Transverse colon (tissue), 4 donors: ENCODE data around the gene AARS2. TPM values are rescaled to one million over a fixed set of nuclear protein-coding genes. Genes with fewer than 3 reads are reported as not detected.
"Not testable (repeated sequence)": the region's sequence is repeated elsewhere in the genome, so short reads cannot be mapped to it uniquely, and the experiment has no call there.

Experiments used
- DNase-seq: peaks from one replicate; pipeline ENCODE4 v3.0.0-alpha.2; 2019
- H3K27ac ChIP-seq, 4 donors: fragments of 200-600 bp; sonication (generic); 2 replicates each; pipeline ENCODE4 v1.5.1; 2016 to 2018; ENCODE audit warnings: inconsistent platforms in 4 of 4
- H3K27me3 ChIP-seq: fragments of 200-600 bp; sonication (generic); 2 replicates; pipeline ENCODE4 v1.5.1; 2017; ENCODE audit warnings: inconsistent platforms
- H3K36me3 ChIP-seq, 4 donors: fragments of 200-600 bp; sonication (generic); 2 replicates each; pipeline ENCODE4 v1.5.1; 2017 to 2019; ENCODE audit warnings: inconsistent platforms in 4 of 4
- H3K4me1 ChIP-seq, 4 donors: fragments of 200-600 bp; sonication (generic); 2 replicates each; pipeline ENCODE4 v1.5.1; 2017 to 2020; ENCODE audit warnings: inconsistent platforms in 4 of 4
- H3K4me3 ChIP-seq, 4 donors: fragments of 200-600 bp; sonication (generic); 1 replicate in 1 of 4; 2 replicates in 3 of 4; pipeline versions ENCODE4 v1.5.1 to v1.6.1; 2017 to 2019; ENCODE audit warnings: inconsistent platforms in 4 of 4
- H3K9me3 ChIP-seq, 2 donors: fragments of 200-600 bp; sonication (generic); 2 replicates each; pipeline ENCODE4 v1.5.1; 2017 to 2019; ENCODE audit warnings: inconsistent platforms in 2 of 2
- CTCF ChIP-seq, 5 experiments: fragments of 200-600 bp in 3 of 5; fragments of 450-650 bp in 2 of 5; sonication (generic) in 3 of 5; IDR thresholded peaks; 1 replicate in 2 of 5; 2 replicates in 3 of 5; pipeline ENCODE4 v1.5.1; 2016 to 2017; ENCODE audit warnings: antibody characterized with exemption in 5 of 5, inconsistent platforms in 3 of 5, mild to moderate bottlenecking in 2 of 5, moderate library complexity in 1 of 5
- EP300 ChIP-seq: sonication (generic); formaldehyde crosslinking; IDR thresholded peaks from one replicate; pipeline ENCODE4 v1.6.1; 2017; ENCODE audit warnings: antibody characterized with exemption, low read depth
- POLR2A ChIP-seq: fragments of 450-650 bp; IDR thresholded peaks from one replicate; pipeline ENCODE4 v1.6.1; 2016; ENCODE audit warnings: antibody characterized with exemption, mild to moderate bottlenecking, moderate library complexity
- POLR2AphosphoS5 ChIP-seq, 3 donors: sonication (generic); formaldehyde crosslinking; IDR thresholded peaks; one replicate each; pipeline ENCODE4 v1.6.1; 2016; ENCODE audit warnings: antibody characterized with exemption in 3 of 3
- WGBS, 2 donors: methylation state at CpG; one replicate each; pipeline ENCODE4 v1.1.5; 2018; ENCODE audit warnings: low coverage in 1 of 2; 5-methylcytosine and 5-hydroxymethylcytosine counted together
- in situ Hi-C, 4 donors: fragments of 200-750 bp; cut with MboI; loops; one replicate each; pipeline versions ENCODE4 v1.15.0 to v1.15.1; 2017; ENCODE audit warnings: low sequenced_read_pairs in 3 of 4, low pct_ligation_motif_present in 1 of 4, low pct_unique_long_range_greater_than_20kb in 1 of 4
- intact Hi-C: fragments of 100-400 bp; cut with DNase I; formaldehyde crosslinking; loops from one replicate; pipeline ENCODE4 v1.15.1; 2023; ENCODE audit warnings: low total_unique reads
- total RNA-seq, 4 donors: library from RNA; depleted of rRNA; stranded (reverse); fragments of >200 nt; gene quantifications; one replicate each; pipeline ENCODE4 v1.1.0, GENCODE V29; 2016

AARS2 gene
- total RNA-seq, 4 donors from 2014 or later, result 9.1 to 18.3 (median 14.8) TPM

DNA sequence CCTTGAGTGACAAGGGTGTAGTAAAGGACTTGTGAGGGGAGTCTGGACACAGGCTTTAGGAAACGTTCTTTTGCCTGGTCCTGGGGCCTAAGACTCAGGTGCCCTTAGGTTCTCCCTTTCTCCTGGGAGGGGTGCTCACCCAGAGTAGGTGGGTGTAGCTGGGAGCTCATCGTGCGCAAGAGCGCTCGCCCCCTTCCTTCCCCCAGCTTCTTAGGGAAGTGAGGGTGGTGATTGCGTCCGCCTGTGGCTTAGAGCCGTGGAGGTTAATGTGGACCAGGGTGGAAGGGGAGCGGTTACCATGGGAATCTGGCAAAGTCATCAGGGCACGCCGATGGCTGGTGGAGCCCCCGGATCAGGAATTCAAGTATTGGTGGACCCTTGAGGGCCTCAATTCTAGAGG, 3.3 kb upstream of the AARS2 start:
- H3K4me1 ChIP-seq, result peaks cover 0 to 11% (median 8%) of the 10 kb centered on the region in 4 donors
- in situ Hi-C loops, result no loop called here
- H3K9me3 ChIP-seq, result no peaks in the 10 kb centered on the region
- no peak overlapping the region for H3K4me3 ChIP-seq
- H3K27me3 ChIP-seq, result peaks cover 33% of the 10 kb centered on the region
- intact Hi-C loops, result no loop called here
- TF ChIP-seq EP300, result no peak
- TF ChIP-seq POLR2AphosphoS5 (IDR thresholded peaks at IDR 0.05), result no peak
- TF ChIP-seq CTCF (IDR thresholded peaks at IDR 0.05), result no peak
- no peak for TF ChIP-seq POLR2A
- no peak for DNase-seq
- H3K36me3 ChIP-seq, result no peaks in the 10 kb centered on the region
- no peak overlapping the region for H3K27ac ChIP-seq
- WGBS, 2 donors, result 81 to 82% methylated on average over 5 to 12 of the region's 12 CpGs

DNA sequence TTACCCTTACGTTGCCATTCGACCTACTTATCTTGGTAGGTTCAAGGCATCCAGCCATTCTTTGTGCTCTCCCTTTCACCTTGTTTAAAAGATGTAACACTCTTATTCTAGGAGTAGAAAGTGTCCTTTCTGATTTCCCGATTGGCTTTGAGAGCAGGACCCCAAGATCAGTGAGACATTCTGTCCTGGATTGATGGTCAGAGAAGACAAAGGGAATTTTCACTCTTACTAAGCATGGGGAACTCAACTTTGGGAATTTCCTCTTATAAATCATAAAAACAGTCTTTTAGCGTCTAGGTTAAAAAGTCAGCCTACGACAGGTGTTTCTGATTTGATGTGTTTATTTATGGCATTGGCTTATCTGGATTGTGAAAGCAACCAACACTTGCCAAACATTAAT, 2.8 kb upstream of the AARS2 start:
- Histone ChIP-seq H3K36me3 (no peaks in the 10 kb centered on the region), H3K4me3 (no peak overlapping the region), H3K27ac (no peak overlapping the region), H3K27me3 (peaks cover 30% of the 10 kb centered on the region), H3K4me1 (peaks cover 0 to 11% (median 8%) of the 10 kb centered on the region in 4 donors), H3K9me3 (no peaks in the 10 kb centered on the region)
- TF ChIP-seq EP300 (no peak), POLR2A (no peak), POLR2AphosphoS5 (IDR thresholded peaks at IDR 0.05) (no peak), CTCF (IDR thresholded peaks at IDR 0.05) (no peak)
- in situ Hi-C loops, result no loop called here
- no peak for DNase-seq
- WGBS, 2 donors, result 21 to 55% methylated on average over 2 to 5 of the region's 5 CpGs
- intact Hi-C loops, result no loop called here

DNA sequence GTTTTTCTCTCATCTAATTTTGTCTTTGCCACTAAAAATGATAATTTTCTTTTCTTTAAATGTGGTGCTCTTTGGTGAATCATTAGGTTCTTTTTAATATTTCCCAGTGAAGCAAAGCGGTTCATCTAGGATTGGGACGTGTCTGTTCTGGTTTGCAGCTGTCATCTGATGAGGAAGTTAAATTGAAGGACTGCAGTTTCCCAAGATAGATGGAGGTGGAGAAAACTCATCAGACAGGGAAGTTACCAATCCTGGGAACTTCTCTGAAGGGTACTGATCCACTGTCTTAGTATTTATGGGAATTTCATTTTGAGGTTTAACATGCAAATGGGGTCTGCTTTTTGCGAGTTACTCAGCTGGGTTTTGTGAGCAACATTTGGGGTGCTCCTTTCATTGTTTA, 2.4 kb upstream of the AARS2 start:
- TF ChIP-seq POLR2AphosphoS5 (IDR thresholded peaks at IDR 0.05), result no peak
- TF ChIP-seq POLR2A, result no peak
- TF ChIP-seq CTCF (IDR thresholded peaks at IDR 0.05), result no peak
- no peak for TF ChIP-seq EP300
- no peak for DNase-seq
- WGBS, 2 donors, result 62% methylated on average over 3 of the region's 3 CpGs; no CpG with 5 or more reads in 1 of the 2 donors
- intact Hi-C loops, result no loop called here
- in situ Hi-C loops, result no loop called here
- no peak overlapping the region for H3K27ac ChIP-seq
- peaks cover 26% of the 10 kb centered on the region for H3K27me3 ChIP-seq
- H3K36me3 ChIP-seq, result no peaks in the 10 kb centered on the region
- no peak overlapping the region for H3K4me3 ChIP-seq
- peaks cover 0 to 11% (median 8%) of the 10 kb centered on the region in 4 donors for H3K4me1 ChIP-seq
- no peaks in the 10 kb centered on the region for H3K9me3 ChIP-seq

GRCh38 chr6:44314657-44315056, 1.5 kb upstream of the AARS2 start:
- Histone ChIP-seq H3K27me3 (peaks cover 17% of the 10 kb centered on the region), H3K4me1 (peaks cover 0 to 17% (median 11%) of the 10 kb centered on the region in 4 donors)
- H3K27ac ChIP-seq, H3K9me3 ChIP-seq, DNase-seq, H3K36me3 ChIP-seq, in situ Hi-C loops, H3K4me3 ChIP-seq, intact Hi-C loops: not testable (repeated sequence)
- 92 to 100% methylated on average over 3 to 8 of the region's 8 CpGs for WGBS, 2 donors

DNA sequence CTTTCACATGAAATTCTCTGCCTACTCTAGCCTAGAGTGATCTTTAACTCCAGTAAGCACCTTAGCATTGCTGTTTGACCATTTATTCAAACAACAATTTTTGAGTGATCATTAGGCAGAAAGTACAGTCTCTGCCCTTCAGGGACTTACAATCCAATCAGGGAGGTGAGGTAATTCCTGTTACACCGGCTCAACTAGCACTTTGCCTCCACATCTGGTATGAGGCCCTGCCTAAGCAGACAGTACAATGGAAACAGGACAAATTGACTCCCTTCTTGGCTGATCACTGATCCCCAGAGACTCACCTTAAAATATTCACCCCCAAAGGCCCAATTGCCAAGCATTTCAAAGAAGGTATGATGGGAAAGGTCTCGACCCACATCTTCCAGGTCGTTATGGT, 1.4 kb downstream of the AARS2 start:
- intact Hi-C loops, result no loop called here
- no peak for DNase-seq
- Histone ChIP-seq H3K27ac (no peak overlapping the region), H3K4me3 (no peak overlapping the region), H3K4me1 (peaks cover 0 to 17% (median 11%) of the 10 kb centered on the region in 4 donors), H3K27me3 (no peaks in the 10 kb centered on the region), H3K9me3 (no peaks in the 10 kb centered on the region), H3K36me3 (peaks cover 0 to 9% (median 0%) of the 10 kb centered on the region in 4 donors)
- in situ Hi-C loops, result no loop called here
- no peak for TF ChIP-seq POLR2AphosphoS5 (IDR thresholded peaks at IDR 0.05)
- TF ChIP-seq POLR2A, result no peak
- no peak for TF ChIP-seq EP300
- TF ChIP-seq CTCF (IDR thresholded peaks at IDR 0.05), result no peak
- 87 to 95% methylated on average over 3 of the region's 3 CpGs for WGBS, 2 donors
